GM21786 (cell line): ENCODE results near the gene IFT25.
"Not testable (repeated sequence)": the region's sequence is repeated elsewhere in the genome, so short reads cannot be mapped to it uniquely, and the experiment has no call there.

Experiments used
- ATAC-seq: cut with Tn5 transposase; IDR thresholded peaks from one replicate; pipeline ENCODE4 v1.9.1; 2021; ENCODE audit not compliant: unreplicated experiment

IFT25 gene

DNA sequence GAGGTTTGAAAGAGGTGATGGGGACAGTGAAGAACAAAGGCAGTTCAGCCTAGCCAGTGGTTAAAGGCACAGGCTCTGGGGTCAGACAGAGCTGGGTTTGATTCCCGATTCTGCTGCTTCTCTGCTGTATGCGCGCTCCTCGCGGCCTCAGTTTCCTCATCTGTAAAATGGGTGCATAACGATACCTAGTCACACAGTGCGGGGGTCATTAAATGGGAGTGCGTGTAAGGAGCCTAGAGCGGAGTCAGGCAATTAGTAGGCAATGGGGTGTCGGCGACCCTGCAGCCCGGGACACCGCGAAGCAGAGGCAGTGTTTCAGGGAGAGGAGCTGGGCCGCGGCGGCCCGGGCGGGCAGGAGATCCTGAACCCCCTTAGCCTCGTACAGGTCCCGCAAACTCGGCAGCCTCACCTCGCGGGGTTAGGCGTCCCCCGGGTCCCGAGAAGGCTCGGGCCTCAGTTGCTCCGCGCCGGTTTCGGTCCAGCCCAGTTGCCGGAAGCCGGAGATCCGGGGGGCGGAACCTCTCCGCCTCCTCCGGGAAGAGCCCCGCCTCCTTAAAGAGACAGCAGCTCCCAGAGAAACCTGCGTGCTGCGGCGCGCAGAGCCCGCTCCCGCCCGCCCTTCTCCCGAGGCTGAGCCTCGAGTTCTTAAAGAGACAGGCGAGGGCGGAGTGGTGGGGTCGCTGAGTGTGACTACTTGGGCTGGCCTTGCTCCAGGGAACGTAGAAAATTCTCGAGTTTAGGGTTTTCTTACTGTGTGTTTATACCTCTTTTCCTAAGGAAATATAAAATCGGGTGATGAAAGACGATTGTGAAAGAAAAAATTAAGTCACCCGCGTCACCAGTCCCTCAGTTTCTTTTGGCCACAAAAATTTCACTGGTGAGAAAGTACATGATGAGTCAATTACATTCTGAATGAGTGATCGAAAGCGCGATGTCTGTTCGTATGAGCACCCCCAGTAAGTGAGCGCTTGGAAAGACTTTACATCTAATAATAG lies 55.9 kb downstream of the IFT25 start, which contains the start of gene YIPF1:
Gene YIPF1 (minus strand): TSS at position 494 of the 995 bp plus-strand sequence. CDS start 860 bp downstream, outside the sequence.
- peak; percentile 88 for ATAC-seq

DNA sequence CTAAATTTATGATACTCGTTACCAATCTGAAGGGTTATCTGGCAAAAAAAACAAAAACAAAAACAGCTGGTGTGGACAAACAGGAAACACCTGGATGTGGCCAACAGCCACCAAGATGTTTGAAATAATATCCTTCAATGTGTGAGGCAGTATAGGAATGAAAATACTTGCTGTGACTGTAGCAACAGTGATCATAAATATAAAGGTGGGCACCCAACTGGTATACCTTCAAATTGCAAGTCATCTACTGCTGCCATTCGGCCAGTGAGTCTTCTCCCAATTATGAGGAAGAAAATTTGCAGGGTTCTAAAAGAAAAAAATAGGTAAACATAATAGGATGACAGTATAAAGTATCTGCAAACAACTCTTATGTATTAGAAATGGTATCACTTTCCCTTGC lies 56.8 kb downstream of the IFT25 start:
- ATAC-seq: no peak

DNA sequence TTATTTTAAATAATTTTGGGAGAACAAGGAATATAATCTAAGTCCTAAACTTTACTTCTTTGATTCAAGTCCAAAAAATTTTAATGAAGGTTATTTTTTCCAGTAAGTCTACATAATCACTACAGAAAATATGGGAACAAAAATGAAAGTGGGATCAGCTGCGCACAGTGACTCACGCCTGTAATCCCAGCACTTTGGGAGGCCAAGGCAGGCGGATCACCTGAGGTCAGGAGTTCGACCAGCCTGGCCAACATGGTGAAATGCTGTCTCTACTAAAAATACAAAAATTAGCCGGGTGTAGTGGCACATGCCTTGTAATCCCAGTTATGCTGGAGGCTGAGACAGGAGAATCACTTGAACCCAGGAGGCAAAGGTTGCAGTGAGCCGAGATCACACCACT lies 61.9 kb downstream of the IFT25 start:
- not testable (repeated sequence) for ATAC-seq

DNA sequence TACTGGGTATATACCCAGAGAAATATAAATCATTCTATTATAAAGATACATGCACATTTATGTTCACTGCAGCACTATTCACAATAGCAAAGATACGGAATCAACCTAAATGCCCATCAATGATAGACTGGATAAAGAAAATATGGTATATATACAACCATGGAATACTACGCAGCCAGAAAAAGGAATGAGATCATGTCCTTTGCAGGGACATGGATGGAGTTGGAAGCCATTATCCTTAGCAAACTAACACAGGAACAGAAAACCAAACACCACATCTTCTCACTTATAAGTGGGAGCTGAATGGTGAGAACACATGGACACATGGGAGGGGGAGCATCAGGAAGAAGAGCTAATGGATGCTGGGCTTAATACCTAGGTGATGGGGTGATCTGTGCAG lies 63.6 kb downstream of the IFT25 start:
- not testable (repeated sequence) for ATAC-seq

DNA sequence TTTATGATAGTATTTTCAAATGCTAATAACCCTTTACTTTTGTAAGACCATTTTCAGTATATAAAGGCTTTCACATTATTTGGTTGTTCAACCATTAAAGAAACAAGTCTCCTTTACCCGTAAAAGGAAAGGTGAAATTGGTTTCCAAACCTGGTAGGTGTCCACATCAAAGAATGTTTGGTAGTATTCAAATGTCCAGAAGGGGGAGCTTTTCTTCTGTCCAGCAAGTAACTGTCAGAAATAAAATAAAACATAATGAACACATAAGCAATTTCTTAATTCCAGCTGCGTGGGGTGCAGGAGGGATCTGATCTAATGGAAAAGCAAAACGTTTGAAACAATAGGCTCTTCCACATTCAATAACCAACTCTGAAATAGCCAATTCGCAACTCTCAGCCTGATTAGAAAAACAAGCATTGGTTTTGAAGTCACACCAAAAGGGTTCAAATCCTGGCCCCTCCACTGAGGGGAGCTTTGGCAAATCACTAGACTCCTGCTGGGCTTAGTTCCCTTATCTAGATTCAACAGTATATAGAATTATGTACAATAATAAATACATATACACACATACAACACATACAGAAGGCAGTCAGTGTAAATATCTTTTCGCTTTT lies 66.9 kb downstream of the IFT25 start:
- no peak for ATAC-seq

DNA sequence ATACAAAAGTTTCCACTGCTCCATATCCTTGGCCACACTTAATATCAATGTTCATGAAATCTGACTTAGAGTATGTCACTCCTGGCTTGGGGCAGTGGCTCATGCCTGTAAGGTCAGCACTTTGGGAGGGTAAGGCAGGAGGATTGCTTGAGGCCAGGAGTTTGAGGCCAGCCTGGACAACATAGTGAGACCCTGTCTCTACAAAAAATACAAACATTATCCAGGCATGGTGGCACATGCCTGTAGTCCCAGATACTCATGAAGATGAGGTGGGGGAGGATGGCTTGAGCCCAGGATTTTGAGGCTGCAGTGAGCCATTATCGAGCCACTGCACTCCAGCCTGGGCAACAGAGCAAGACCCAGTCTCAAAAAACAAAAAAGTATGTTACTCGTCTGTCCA lies 70.3 kb downstream of the IFT25 start:
- ATAC-seq: not testable (repeated sequence)

DNA sequence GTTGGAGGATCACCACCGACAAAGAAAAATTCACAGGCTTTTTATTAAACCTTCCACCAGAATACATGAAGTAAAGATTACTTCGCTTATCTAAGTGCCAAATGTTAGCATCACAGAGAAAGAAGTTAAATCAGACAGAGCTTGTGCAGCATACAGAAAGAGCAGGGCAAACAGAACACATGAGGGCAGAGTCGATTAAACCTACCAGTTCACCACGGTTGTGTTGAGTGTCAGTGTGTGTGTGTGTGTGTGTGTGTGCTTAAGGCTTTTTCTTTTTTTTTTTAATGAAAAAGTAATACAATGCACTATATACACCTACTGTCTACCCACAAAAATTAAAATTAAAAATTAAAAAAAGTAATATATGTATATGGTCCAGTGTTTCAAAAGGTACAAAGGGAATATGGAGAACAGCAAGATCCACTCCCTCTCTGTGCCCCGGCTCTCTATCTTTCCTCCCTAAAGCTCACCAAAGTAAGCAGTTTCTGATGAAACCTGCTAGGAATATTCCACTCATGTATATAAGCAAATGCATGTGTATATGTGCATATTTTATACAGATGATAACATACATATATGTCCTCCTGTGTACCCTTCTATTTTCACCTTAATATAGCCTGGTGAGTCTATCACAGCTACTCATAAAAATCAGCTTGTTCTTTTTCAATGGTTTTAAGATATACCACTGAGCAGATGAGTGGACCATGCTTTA lies 73.6 kb downstream of the IFT25 start:
- no peak for ATAC-seq
